ENCODE measurements around the gene CR1. TPM values are rescaled to one million over a fixed set of nuclear protein-coding genes. Genes with fewer than 3 reads are reported as not detected.
"Not testable (repeated sequence)": the region's sequence is repeated elsewhere in the genome, so short reads cannot be mapped to it uniquely, and the experiment has no call there.

Gene CR1
- total RNA-seq, 4 donors from 2014 or later, result 0.88 to 23.9 (median 2.7) TPM

DNA sequence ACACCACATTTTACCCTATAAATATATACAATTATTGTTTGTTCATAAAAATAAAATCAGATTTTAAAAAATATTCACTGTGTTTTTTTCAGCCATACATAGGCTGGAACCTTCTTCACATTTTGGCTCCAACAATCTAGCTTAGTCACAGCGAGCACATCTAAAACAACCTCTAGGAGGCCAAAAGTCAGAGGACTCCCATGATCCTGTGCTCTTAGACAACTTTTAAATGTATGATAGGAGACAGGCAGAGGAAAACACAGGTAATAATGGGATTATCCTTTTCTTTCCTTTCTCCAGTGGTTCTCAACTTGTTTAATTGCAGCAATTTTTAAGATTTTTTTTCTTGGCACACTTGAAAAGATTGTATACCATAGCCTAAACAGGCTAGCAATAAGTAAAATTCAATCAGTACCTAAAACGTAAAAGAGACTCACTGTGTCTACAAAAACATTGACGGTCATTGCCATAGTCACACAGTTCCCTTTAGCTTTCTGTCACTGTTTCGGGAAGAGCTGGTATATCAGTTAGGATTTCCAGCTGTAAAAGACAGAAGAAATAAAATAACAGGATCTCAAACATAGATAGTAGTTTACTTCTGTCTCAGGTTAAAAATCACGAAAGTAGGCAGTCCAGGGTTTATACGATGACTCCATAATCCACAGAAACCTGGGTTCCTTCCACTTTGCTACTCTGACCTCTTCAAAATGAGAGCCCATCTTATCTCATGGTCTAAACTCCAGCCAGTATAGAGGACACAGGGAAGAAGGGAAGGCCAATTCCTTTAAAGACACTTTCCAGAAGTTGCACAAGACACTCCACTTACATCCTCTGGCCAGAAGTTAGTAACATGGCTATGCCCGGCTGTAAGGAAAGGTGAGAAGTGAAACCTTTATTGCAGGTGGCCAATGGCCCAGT, 109.7 kb downstream of the CR1 start:
- no peaks in the 10 kb centered on the region for H3K36me3 ChIP-seq
- no peaks in the 10 kb centered on the region for H3K9me3 ChIP-seq
- DNase-seq, result no peak
- no peaks in the 10 kb centered on the region for H3K27me3 ChIP-seq
- H3K4me1 ChIP-seq, result no peaks in the 10 kb centered on the region
- H3K27ac ChIP-seq, result no peak overlapping the region
- TF ChIP-seq CTCF (IDR thresholded peaks at IDR 0.05) (no peak), POLR2A (IDR thresholded peaks at IDR 0.05) (no peak)
- H3K4me3 ChIP-seq, result no peak overlapping the region

- H3K4me1 ChIP-seq, result no peaks in the 10 kb centered on the region
- TF ChIP-seq CTCF (IDR thresholded peaks at IDR 0.05), result no peak
- TF ChIP-seq POLR2A (IDR thresholded peaks at IDR 0.05), result no peak
- no peaks in the 10 kb centered on the region for H3K27me3 ChIP-seq
- no peak overlapping the region for H3K27ac ChIP-seq
- no peak for DNase-seq
- no peaks in the 10 kb centered on the region for H3K9me3 ChIP-seq
- no peaks in the 10 kb centered on the region for H3K36me3 ChIP-seq
- no peak overlapping the region for H3K4me3 ChIP-seq
Measured at GRCh38 chr1:207606362-207606755, 110.4 kb downstream of the CR1 start.

GRCh38 chr1:207612762-207613161, 116.8 kb downstream of the CR1 start:
- DNase-seq, result no peak
- H3K27me3 ChIP-seq, result no peaks in the 10 kb centered on the region
- H3K4me1 ChIP-seq, result no peaks in the 10 kb centered on the region
- H3K9me3 ChIP-seq, result no peaks in the 10 kb centered on the region
- H3K27ac ChIP-seq, result no peak overlapping the region
- no peak overlapping the region for H3K4me3 ChIP-seq
- TF ChIP-seq CTCF (IDR thresholded peaks at IDR 0.05), result no peak
- H3K36me3 ChIP-seq, result no peaks in the 10 kb centered on the region

DNA sequence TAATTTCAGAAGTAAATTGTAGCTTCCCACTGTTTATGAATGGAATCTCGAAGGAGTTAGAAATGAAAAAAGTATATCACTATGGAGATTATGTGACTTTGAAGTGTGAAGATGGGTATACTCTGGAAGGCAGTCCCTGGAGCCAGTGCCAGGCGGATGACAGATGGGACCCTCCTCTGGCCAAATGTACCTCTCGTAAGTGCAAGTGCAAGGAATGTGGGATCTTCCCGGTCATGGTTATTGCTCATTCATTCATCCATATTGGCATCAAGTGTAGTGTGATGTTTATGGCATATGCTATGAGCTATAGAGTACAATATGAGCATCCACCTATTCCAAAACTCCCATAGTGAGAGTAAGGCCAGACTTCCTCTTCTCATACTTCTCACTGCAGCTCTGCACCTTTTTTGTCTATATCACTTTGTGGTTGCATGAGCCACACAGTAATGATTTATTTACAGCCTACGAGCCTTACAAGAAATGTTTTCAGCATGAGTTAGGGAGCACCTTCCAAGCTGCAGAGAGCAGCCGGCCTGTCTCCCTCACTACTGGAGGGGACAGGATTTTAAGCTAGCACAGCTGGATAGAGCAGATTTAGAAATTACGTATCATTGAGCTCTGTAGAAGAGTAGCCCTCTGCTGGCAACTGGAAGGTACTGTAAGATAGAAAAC, 124.0 kb downstream of the CR1 start:
- TF ChIP-seq POLR2A (IDR thresholded peaks at IDR 0.05), result no peak
- peak in 5 of 6 experiments; percentile 26 to 62 (median 57) for TF ChIP-seq CTCF (IDR thresholded peaks at IDR 0.05)
- H3K4me1 ChIP-seq, result no peaks in the 10 kb centered on the region
- no peak for DNase-seq
- no peaks in the 10 kb centered on the region for H3K27me3 ChIP-seq
- no peaks in the 10 kb centered on the region for H3K9me3 ChIP-seq
- H3K36me3 ChIP-seq, result no peaks in the 10 kb centered on the region
- no peak overlapping the region for H3K4me3 ChIP-seq
- no peak overlapping the region for H3K27ac ChIP-seq

GRCh38 chr1:207620543-207620893, 124.6 kb downstream of the CR1 start:
- H3K9me3 ChIP-seq, result no peaks in the 10 kb centered on the region
- no peaks in the 10 kb centered on the region for H3K36me3 ChIP-seq
- no peak overlapping the region for H3K27ac ChIP-seq
- TF ChIP-seq POLR2A (IDR thresholded peaks at IDR 0.05) (no peak), CTCF (IDR thresholded peaks at IDR 0.05) (no peak)
- no peaks in the 10 kb centered on the region for H3K27me3 ChIP-seq
- no peak overlapping the region for H3K4me3 ChIP-seq
- no peaks in the 10 kb centered on the region for H3K4me1 ChIP-seq
- DNase-seq, result no peak

DNA sequence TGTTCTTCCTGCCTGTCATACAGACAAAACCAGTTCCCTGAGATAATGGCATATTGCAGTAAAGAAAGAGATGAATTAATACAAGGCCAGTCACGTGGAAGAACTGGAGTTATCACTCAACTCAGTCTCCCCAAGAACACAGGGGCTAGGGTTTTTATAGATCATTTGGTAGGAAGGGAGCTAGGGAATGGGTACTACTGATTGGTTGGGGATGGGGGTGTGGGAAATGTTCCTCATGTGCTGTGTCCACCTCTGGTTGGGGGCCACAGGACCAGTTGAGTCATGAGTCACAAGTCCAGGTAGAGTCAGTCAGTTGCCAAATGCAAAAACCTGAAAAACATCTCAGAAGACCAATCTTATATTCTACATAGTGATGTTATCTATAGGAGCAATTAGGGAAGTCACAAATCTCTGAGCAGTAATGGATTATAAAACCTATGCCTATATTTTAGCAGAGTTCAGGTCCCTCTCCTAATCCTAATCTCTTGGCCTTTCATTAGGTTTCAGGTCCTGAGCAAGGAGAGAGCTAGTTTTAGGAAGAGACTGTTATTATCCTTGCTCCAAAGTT, 129.6 kb downstream of the CR1 start:
- H3K27ac ChIP-seq, H3K4me3 ChIP-seq, H3K27me3 ChIP-seq, DNase-seq, H3K36me3 ChIP-seq, H3K4me1 ChIP-seq, H3K9me3 ChIP-seq: not testable (repeated sequence)

All from Peyer's patch (tissue), 4 donors.